Metanephros (tissue), 1 donor: ENCODE measurements around the gene OR2T33. TPM values are rescaled to one million over a fixed set of nuclear protein-coding genes. Genes with fewer than 3 reads are reported as not detected.

Source experiments
- total RNA-seq: library from RNA; depleted of rRNA; stranded (reverse); fragments of >200 nt; gene quantifications from one replicate; pipeline ENCODE4 v1.2.3, GENCODE V29; 2014

The OR2T33 gene
- total RNA-seq = not detected

GRCh38 chr1:248277876-248278275 lies at the start of gene OR2T33:
TSS of gene OR2T33 (minus strand) at chr1:248277976. CDS start at chr1:248273814, 4,162 bp downstream.

GRCh38 chr1:248324468-248324867 lies 46.7 kb upstream of the OR2T33 start, which contains the start of gene OR2M7:
TSS of gene OR2M7 (minus strand) at chr1:248324568. CDS start at chr1:248324568, 0 bp downstream.

GRCh38 chr1:248303324-248303723 lies 25.5 kb upstream of the OR2T33 start, which contains the start of gene OR2T12:
TSS of gene OR2T12 (minus strand) at chr1:248303424. CDS start at chr1:248295578, 7,846 bp downstream.

GRCh38 chr1:248231117-248231516 lies 46.7 kb downstream of the OR2T33 start, which contains the start of gene OR2M4:
TSS of gene OR2M4 (plus strand) at chr1:248231417. CDS start at chr1:248238929, 7,512 bp downstream.

Other genes starting within 250 kb of the OR2T33 start
- 0.06 TPM for gene OR2L2, start 247.9 kb downstream of the OR2T33 start, total RNA-seq
- gene OR2L3, start 231.1 kb downstream of the OR2T33 start, total RNA-seq = not detected
- gene OR2L13, start 182.8 kb downstream of the OR2T33 start, total RNA-seq = not detected
- not detected for gene OR2M5, start 132.8 kb downstream of the OR2T33 start, total RNA-seq
- not detected for gene OR2M2, start 103.2 kb downstream of the OR2T33 start, total RNA-seq
- not detected for gene OR2M3, start 80.7 kb downstream of the OR2T33 start, total RNA-seq
- gene OR2M4, start 46.6 kb downstream of the OR2T33 start, total RNA-seq = not detected
- not detected for gene OR2T12, start 25.4 kb upstream of the OR2T33 start, total RNA-seq
- gene OR2M7, start 46.6 kb upstream of the OR2T33 start, total RNA-seq = not detected
- gene OR14C36, start 70.8 kb upstream of the OR2T33 start, total RNA-seq = not detected
- gene OR2T4, start 83.7 kb upstream of the OR2T33 start, total RNA-seq = not detected
- not detected for gene OR2T6, start 97.8 kb upstream of the OR2T33 start, total RNA-seq
- not detected for gene OR2T1, start 125.1 kb upstream of the OR2T33 start, total RNA-seq
- 0.06 TPM for gene OR2T2, start 167.7 kb upstream of the OR2T33 start, total RNA-seq
- not detected for gene OR2T3, start 195.4 kb upstream of the OR2T33 start, total RNA-seq
- 0.06 TPM for gene OR2T5, start 210.6 kb upstream of the OR2T33 start, total RNA-seq
- gene OR2G6, start 230.1 kb upstream of the OR2T33 start, total RNA-seq = not detected